ENCODE results near the gene TTN. TPM values are rescaled to one million over a fixed set of nuclear protein-coding genes. Genes with fewer than 3 reads are reported as not detected.
"Not testable (repeated sequence)": the region's sequence is repeated elsewhere in the genome, so short reads cannot be mapped to it uniquely, and the experiment has no call there.

The TTN gene
- total RNA-seq, 3 donors from 2014 or later, result 0.45 to 0.87 (median 0.78) TPM

- Mint-ChIP-seq H3K27me3 (ENCODE audit: low read depth) (no peaks in the 10 kb centered on the region), H3K9me3 (peaks cover 6% of the 10 kb centered on the region), H3K4me3 (no peak overlapping the region), H3K4me1 (ENCODE audit: low read depth) (peaks cover 7% of the 10 kb centered on the region), H3K36me3 (ENCODE audit: insufficient read depth) (peaks cover 64% of the 10 kb centered on the region)
- ATAC-seq, result no peak
- no peak for DNase-seq
These were observed 271.2 kb downstream of the TTN start for GRCh38 chr2:178536037-178536436.

- no peak for ATAC-seq
- no peaks in the 10 kb centered on the region for H3K27me3 Mint-ChIP-seq (ENCODE audit: low read depth)
- no peak overlapping the region for H3K4me3 Mint-ChIP-seq
- peaks cover 66% of the 10 kb centered on the region for H3K36me3 Mint-ChIP-seq (ENCODE audit: insufficient read depth)
- no peak for DNase-seq
- peaks cover 6% of the 10 kb centered on the region for H3K9me3 Mint-ChIP-seq
- peaks cover 21% of the 10 kb centered on the region for H3K4me1 Mint-ChIP-seq (ENCODE audit: low read depth)
These were observed 276.1 kb downstream of the TTN start for GRCh38 chr2:178531168-178531567.

DNA sequence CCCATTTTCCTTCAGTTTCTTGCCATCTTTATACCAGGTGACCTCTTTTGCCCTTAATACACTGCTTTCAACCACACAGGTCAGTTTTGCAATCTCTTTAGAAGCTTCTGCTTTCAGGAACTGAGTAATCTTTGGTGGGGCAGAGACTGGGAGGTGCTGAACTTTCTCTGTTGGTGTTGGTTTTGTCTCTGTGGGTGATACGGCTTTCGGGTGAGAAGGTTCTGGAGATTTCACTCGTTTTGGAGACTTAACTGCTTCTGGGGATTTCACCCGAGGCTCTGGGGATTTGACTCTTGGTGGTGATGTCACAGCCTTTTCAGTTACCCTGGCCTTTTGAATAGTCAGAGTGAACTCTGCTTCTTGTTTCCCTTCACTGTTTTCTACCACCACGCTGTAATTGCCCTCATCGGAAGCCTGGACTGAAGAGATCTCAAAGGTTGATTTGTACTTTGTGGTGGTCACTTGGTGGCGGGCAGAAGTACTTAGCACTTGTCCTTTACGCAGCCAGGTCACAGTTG is 276.5 kb downstream of the TTN start:
- DNase-seq (no peak), ATAC-seq (peak; percentile 87 to 96)
- peaks cover 67% of the 10 kb centered on the region for H3K36me3 Mint-ChIP-seq (ENCODE audit: insufficient read depth)
- peaks cover 6% of the 10 kb centered on the region for H3K9me3 Mint-ChIP-seq
- peaks cover 24% of the 10 kb centered on the region for H3K4me1 Mint-ChIP-seq (ENCODE audit: low read depth)
- H3K4me3 Mint-ChIP-seq, result no peak overlapping the region
- no peaks in the 10 kb centered on the region for H3K27me3 Mint-ChIP-seq (ENCODE audit: low read depth)

DNA sequence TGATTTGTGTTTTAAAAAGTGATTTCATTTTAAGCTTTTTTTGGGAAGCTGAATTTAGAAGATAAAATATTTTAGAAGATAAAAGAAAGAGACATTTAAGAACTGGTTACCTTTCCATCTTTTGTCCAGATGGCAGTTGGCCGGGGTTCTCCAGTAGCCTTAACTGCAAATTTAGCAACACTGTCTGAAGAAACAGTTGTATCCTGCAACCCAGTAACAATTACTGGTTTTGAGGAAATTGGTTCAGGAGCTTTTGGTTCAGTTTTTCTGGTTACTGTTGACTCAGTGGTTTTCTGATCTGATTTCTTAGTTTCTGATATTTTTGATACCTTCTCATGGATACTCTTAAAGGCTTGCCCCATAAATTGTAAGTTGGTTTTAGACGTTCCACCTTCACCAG is 277.1 kb downstream of the TTN start:
- H3K9me3 Mint-ChIP-seq, result peaks cover 6% of the 10 kb centered on the region
- H3K4me1 Mint-ChIP-seq (ENCODE audit: low read depth), result peaks cover 28% of the 10 kb centered on the region
- no peak for ATAC-seq
- no peak overlapping the region for H3K4me3 Mint-ChIP-seq
- H3K27me3 Mint-ChIP-seq (ENCODE audit: low read depth), result no peaks in the 10 kb centered on the region
- no peak for DNase-seq
- H3K36me3 Mint-ChIP-seq (ENCODE audit: insufficient read depth), result peaks cover 65% of the 10 kb centered on the region

GRCh38 chr2:178529194-178529593 is 278.0 kb downstream of the TTN start:
- DNase-seq (no peak), ATAC-seq (no peak)
- peaks cover 28% of the 10 kb centered on the region for H3K4me1 Mint-ChIP-seq (ENCODE audit: low read depth)
- no peak overlapping the region for H3K4me3 Mint-ChIP-seq
- H3K36me3 Mint-ChIP-seq (ENCODE audit: insufficient read depth), result peaks cover 56% of the 10 kb centered on the region
- no peaks in the 10 kb centered on the region for H3K9me3 Mint-ChIP-seq
- no peaks in the 10 kb centered on the region for H3K27me3 Mint-ChIP-seq (ENCODE audit: low read depth)

GRCh38 chr2:178528647-178529046 is 278.6 kb downstream of the TTN start:
- no peak for ATAC-seq
- Mint-ChIP-seq H3K4me1 (ENCODE audit: low read depth) (peaks cover 32% of the 10 kb centered on the region), H3K4me3 (no peak overlapping the region), H3K9me3 (no peaks in the 10 kb centered on the region), H3K36me3 (ENCODE audit: insufficient read depth) (peaks cover 51% of the 10 kb centered on the region), H3K27me3 (ENCODE audit: low read depth) (no peaks in the 10 kb centered on the region)
- DNase-seq, result no peak

GRCh38 chr2:178527592-178527991 is 279.6 kb downstream of the TTN start:
- Mint-ChIP-seq H3K36me3 (ENCODE audit: insufficient read depth) (peaks cover 43% of the 10 kb centered on the region), H3K4me1 (ENCODE audit: low read depth) (peaks cover 37% of the 10 kb centered on the region), H3K27me3 (ENCODE audit: low read depth) (no peaks in the 10 kb centered on the region), H3K4me3 (no peak overlapping the region), H3K9me3 (no peaks in the 10 kb centered on the region)
- ATAC-seq (no peak), DNase-seq (no peak)

DNA sequence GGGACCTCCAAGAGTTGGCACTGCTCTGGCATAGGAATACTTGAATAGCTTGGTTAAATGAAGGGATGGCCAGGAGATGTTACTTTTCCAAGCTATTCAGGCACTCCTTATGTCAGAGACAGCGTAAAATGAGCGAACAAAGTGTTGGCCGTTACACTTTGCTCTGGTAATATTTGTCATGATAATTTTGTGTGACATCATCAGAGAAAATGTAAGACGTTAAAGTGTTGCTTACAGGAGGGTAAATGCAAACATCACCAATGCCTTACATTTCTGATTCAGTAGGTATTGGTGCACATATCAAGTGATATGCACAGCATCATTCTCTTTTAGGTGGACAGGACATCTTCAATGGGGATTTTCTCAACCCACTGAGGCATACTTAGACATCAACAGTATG is 281.0 kb downstream of the TTN start:
- ATAC-seq (no peak), DNase-seq (no peak)
- no peak overlapping the region for H3K4me3 Mint-ChIP-seq
- peaks cover 8% of the 10 kb centered on the region for H3K9me3 Mint-ChIP-seq
- no peaks in the 10 kb centered on the region for H3K27me3 Mint-ChIP-seq (ENCODE audit: low read depth)
- peaks cover 41% of the 10 kb centered on the region for H3K4me1 Mint-ChIP-seq (ENCODE audit: low read depth)
- peaks cover 29% of the 10 kb centered on the region for H3K36me3 Mint-ChIP-seq (ENCODE audit: insufficient read depth)

DNA sequence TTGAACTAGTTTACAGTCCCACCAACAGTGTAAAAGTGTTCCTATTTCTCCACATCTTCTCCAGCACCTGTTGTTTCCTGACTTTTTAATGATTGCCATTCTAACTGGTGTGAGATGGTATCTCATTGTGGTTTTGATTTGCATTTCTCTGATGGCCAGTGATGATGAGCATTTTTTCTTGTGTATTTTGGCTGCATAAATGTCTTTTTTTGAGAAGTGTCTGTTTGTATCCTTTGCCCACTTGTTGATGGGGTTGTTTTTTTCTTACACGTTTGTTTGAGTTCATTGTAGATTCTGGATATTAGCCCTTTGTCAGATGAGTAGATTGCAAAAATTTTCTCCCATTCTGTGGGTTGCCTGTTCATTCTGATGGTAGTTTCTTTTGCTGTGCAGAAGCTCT is 281.8 kb downstream of the TTN start:
- Mint-ChIP-seq H3K4me1 (ENCODE audit: low read depth) (peaks cover 37% of the 10 kb centered on the region), H3K4me3 (peak overlapping the region; percentile 1), H3K36me3 (ENCODE audit: insufficient read depth) (peaks cover 24% of the 10 kb centered on the region)
- not testable (repeated sequence) for ATAC-seq; H3K27me3 Mint-ChIP-seq (ENCODE audit: low read depth); DNase-seq; H3K9me3 Mint-ChIP-seq

GRCh38 chr2:178525010-178525409 is 282.2 kb downstream of the TTN start:
- not testable (repeated sequence) for H3K4me3 Mint-ChIP-seq; DNase-seq; H3K9me3 Mint-ChIP-seq; H3K27me3 Mint-ChIP-seq (ENCODE audit: low read depth); ATAC-seq
- Mint-ChIP-seq H3K4me1 (ENCODE audit: low read depth) (peaks cover 34% of the 10 kb centered on the region), H3K36me3 (ENCODE audit: insufficient read depth) (peaks cover 24% of the 10 kb centered on the region)

DNA sequence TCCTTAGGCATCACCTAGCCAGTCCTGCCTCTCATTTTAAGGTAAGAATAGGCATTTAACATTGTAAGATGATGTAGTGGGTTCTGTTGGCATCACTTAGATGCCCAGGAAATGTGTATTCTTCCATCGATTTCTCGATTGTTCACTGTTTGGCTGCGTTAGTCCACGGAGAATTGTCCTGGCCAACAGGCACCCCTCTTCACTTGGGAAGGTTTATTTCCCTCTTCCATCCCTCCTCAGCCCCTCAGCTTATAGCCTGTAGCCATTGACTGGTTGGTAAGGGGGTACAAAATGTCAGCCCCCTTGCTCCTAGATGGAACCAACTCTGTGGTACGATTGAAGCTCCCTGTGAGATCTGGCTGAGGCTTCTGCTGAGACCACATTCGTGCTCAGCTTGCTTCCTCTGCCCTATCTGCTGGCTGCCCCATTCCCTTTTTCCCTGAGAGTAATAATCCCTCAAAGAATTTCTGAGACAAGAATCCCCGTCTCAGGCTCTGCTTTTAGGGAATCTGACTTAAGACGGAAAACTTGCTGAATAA is 283.6 kb downstream of the TTN start:
- peaks cover 21% of the 10 kb centered on the region for H3K36me3 Mint-ChIP-seq (ENCODE audit: insufficient read depth)
- peaks cover 34% of the 10 kb centered on the region for H3K4me1 Mint-ChIP-seq (ENCODE audit: low read depth)
- H3K9me3 Mint-ChIP-seq, result peaks cover 8% of the 10 kb centered on the region

DNA sequence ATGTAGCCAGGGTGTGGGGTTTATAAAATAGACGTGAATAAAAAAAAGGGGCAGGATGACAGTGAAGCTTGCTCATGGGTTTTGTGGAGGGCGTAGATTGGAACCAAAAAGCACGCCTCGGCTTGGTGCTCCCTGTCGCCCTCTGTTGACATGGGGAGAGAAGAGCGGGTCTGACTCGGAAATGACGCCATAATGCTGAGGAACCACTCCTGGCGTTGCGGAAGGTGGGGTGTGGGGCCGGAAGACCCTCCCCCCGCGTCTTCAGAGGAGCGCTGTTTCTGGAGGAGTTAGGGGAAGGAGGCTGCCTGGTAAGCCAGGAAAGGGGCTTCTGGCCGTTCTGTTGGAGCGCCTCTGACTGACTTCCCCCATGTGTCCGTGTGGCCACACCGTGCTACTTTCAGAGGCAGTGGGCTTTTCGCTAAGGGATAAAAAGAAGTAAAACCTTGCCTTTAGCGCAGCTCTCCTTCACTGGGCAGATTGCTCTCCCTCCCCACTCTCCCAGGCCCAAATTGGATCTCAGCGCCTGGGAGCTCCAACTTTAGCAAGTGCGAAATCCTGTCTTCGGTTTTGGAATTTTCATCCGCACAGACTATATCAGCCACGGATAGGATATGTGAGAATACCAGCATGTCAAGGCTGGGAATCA is 284.1 kb downstream of the TTN start:
- H3K27me3 Mint-ChIP-seq (ENCODE audit: low read depth), result no peaks in the 10 kb centered on the region
- DNase-seq, result peak; percentile 81
- ATAC-seq, result peak; percentile 91
- peaks cover 8% of the 10 kb centered on the region for H3K9me3 Mint-ChIP-seq
- H3K4me1 Mint-ChIP-seq (ENCODE audit: low read depth), result peaks cover 33% of the 10 kb centered on the region
- H3K36me3 Mint-ChIP-seq (ENCODE audit: insufficient read depth), result peaks cover 21% of the 10 kb centered on the region
- H3K4me3 Mint-ChIP-seq, result peak overlapping the region; percentile 93

More for the DNA sequence above, 283.6 kb downstream of the TTN start:
- ATAC-seq (no peak), DNase-seq (no peak)
- peak overlapping the region; percentile 93 for H3K4me3 Mint-ChIP-seq
- no peaks in the 10 kb centered on the region for H3K27me3 Mint-ChIP-seq (ENCODE audit: low read depth)

DNA sequence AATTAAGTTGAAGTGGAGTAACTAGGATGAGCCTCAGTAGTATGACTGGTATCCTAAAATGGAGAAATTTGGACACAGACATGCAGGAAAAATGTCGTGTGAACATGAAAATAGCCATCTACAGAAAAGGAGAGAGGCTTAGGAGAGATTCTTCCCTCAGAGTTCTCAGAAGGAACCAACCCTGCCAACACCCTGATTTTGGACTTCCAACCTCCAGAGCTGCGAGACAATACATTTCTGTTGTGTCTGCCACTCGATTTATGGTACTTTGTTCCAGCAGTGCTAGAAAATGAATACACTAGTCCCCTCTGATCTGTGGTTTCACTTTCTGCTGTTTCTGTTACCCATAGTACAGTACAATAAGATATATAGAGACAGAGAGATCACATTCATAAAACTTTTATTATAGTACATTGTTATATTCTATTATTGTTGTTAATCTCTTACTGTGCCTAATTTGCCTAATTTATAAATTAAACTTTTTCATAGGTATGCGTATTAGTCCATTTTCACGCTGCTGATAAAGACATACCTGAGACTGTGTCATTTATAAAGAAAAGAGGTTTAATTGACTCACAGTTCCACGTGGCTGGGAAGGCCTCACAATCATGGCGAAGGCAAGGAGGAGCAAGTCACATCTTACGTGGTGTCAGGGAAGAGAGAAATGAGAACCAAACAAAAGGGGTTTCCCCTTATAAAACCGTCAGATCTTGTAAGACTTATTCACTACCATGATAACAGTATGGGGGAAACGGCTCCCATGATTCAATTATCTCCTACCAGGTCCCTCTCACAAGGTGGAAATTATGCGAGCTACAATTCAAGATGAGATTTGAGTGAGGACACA is 285.7 kb downstream of the TTN start:
- Mint-ChIP-seq H3K27me3 (ENCODE audit: low read depth) (no peaks in the 10 kb centered on the region), H3K4me1 (ENCODE audit: low read depth) (peaks cover 31% of the 10 kb centered on the region), H3K36me3 (ENCODE audit: insufficient read depth) (peaks cover 17% of the 10 kb centered on the region), H3K9me3 (peaks cover 8% of the 10 kb centered on the region), H3K4me3 (peak overlapping the region; percentile 8)
- peak; percentile 64 to 76 for ATAC-seq
- DNase-seq, result no peak

DNA sequence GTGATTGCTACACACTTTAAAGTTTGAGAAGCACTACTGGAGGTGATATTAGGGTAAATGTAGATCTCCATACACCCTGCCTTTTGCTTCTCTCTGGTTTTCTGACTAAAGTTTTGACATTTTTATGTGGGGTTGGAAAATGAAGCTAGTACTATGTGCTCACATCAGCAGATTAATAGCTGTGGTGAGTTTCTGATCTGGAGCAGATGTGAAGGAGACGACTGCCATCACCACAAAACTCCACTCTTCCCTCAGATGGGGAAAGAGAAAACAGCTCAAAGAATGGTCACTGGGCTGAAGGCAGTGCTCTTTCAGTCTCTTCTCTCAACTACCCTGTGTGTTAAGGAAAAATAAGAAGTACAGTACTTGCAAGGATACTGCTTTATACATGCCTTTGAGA is 289.7 kb downstream of the TTN start:
- ATAC-seq (no peak), DNase-seq (no peak)
- no peaks in the 10 kb centered on the region for H3K27me3 Mint-ChIP-seq (ENCODE audit: low read depth)

More for the DNA sequence above, 289.7 kb downstream of the TTN start:
- Mint-ChIP-seq H3K4me1 (ENCODE audit: low read depth) (peaks cover 31% of the 10 kb centered on the region), H3K36me3 (ENCODE audit: insufficient read depth) (peaks cover 17% of the 10 kb centered on the region), H3K4me3 (no peak overlapping the region), H3K9me3 (peaks cover 8% of the 10 kb centered on the region)

All from activated T-cell treated with anti-CD3 and anti-CD28 coated beads, Interleukin-2, amount 50 U/mL, for 4 hours (primary cell).